Left cardiac atrium (tissue), 4 donors: ENCODE measurements around the gene UBE2G1. TPM values are rescaled to one million over a fixed set of nuclear protein-coding genes. Genes with fewer than 3 reads are reported as not detected.

Source experiments
- ATAC-seq, 2 donors: fragments of 200-7000 bp; cut with Tn5 transposase; one replicate each; pipeline ENCODE4 v1.9.1; 2020; ENCODE audit warnings: mild to moderate bottlenecking in 2 of 2, moderate library complexity in 2 of 2
- DNase-seq: peaks from one replicate; pipeline ENCODE4 v3.0.0-alpha.2; 2020
- intact Hi-C, 2 donors: fragments of 100-400 bp; cut with DNase I; formaldehyde crosslinking; loops; one replicate each; pipeline versions ENCODE4 v1.14.1 to v1.15.1; 2022 to 2023
- total RNA-seq, 2 donors: library from RNA; stranded (reverse); fragmentation: NEBNext Ultra II Directional; extraction: Animal tissue kit (Norgen Biotek cat#: 25700); gene quantifications; one replicate each; pipeline ENCODE4 v1.2.1, GENCODE V29; 2021
- donor health status: DM: no; HTN: yes; CAD: no.
- donor health status: DM: no; HTN: yes; CAD: no; lungs with severe emphysema.
- donor health status: DM: yes; HTN: yes; CAD: no.
- donor health status: Dilated cardiomyopathy.

Gene UBE2G1
- total RNA-seq, 2 donors from 2014 or later, result 52.7 to 53.4 TPM

DNA sequence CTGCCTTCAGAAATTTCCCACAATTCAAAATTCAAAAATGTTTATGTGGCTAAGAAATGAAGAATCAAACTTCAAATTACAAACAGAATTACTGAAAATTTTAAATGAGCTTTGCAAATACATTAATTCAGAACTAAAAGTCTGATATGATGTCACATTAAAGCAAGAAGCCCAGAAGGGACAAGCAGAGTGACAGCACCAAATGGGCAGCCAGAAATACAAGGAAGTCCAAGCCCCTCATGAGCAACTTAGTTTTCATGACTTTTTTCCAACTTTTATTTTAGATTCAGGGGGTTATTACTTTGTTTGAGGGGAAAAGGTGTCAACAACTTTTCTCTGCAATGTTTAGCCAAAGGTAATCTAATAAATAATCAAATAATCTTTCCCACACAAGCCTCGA lies 21.5 kb downstream of the UBE2G1 start:
- no peak for ATAC-seq
- intact Hi-C loops, result no loop called here
- no peak for DNase-seq

DNA sequence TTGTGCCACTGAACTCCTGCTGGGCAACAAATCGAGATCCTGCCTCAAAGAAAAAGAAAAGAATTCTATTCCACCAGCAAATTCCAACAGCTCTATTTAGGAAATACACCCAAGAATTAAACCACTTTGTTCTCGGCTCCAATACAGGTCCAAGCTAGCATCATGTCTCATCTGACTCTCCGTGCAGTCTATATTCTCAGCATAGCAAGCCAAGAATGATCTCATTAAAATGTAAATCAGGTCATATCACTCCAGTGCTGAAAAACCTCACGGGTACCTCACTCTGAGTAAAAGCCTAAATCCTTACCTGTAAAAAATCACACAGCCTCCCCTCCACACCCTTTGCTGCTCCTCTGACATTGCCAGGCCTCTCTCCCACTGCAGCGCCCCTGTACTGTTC lies 23.9 kb downstream of the UBE2G1 start:
- ATAC-seq (peak in 1 of 2 donors; percentile 21), DNase-seq (no peak)
- intact Hi-C loops, result no loop called here

DNA sequence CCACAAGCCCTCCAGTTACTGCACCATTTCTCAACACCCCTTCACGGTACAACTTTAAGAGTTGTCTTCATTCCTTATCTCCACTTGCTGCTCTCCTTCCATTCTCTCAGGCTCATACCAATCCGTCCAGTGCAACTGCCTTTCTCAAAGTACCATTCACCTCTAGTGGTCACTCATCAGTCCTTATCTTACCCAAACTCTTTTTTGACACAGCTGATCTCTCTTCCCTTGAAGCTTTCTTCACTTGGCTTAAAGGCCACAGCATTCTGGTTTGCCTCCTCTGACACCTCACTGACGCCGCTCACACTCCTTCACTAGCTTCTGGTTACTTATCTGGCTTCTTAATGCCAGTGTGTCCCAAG lies 24.9 kb downstream of the UBE2G1 start:
- intact Hi-C loops, result no loop called here
- DNase-seq, result no peak
- ATAC-seq, result peak; percentile 61 to 80

DNA sequence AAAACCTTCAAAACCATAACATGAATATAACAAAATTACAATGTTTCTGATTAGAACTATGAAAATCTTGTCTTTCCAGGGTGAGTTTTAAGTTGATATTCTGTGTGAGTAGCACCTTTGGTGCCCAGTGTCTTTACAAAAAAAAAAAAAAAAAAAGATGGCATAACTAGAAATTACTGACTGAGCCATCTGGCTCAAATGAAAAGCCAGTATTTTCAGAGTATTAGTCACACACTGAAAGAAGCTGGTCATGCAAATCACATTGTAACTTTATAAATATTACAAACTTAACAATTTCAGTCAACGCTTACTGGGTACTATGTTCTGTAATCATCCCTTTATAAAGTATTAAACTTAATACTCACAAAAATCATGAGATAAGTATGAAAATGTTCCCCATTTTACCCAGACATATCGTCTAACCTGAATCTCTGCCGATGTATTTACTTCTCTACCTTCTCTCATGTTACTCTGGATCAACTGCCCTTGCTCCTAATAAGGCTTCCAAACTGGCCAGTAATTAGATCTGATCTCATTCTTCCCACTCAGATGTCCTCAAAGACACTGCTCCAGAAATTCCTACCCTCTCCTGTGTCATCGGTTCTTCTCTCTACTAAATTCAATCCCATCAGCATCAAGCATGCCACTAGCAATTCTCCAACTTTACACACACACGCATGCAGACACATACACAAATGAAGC lies 25.4 kb downstream of the UBE2G1 start:
- DNase-seq (no peak), ATAC-seq (peak in 1 of 2 donors; percentile 19)
- intact Hi-C loops, result no loop called here

DNA sequence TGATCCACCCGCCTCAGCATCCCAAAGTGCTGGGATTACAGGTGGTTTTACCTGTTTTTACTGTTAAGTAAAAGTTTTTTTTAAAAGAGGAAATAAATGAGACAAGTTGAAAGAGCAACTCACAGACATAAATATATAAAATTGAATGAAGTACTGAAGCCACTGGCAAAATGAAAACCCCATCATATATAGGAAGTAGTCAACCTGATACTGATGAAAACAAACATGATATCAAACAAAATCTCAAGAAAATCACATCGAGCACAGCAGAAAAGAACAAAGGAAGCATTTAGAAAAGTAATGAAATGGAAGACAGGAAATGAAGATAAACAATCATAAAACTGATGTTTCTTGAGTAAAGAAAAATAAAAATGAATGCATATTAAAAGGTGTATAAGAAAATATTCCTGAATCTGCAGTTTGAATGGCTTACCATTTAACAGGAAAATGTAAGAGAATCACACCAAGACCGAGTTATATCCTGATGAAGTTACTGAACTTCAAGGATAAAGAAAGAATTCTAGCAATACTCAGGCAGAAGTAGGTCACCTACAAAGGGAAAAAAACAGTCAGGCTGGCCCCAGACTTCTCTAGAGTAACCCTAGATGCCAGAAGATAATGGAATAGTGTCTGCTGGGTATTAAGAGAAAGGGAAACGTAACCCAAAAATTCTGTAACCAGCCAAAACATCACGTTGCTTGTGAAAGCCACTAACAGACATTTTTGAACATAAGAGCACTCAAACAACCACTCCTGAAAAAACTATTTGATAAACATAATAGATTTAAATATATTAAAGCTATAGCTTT lies 31.5 kb downstream of the UBE2G1 start:
- no peak for DNase-seq
- intact Hi-C loops, result no loop called here
- no peak for ATAC-seq

DNA sequence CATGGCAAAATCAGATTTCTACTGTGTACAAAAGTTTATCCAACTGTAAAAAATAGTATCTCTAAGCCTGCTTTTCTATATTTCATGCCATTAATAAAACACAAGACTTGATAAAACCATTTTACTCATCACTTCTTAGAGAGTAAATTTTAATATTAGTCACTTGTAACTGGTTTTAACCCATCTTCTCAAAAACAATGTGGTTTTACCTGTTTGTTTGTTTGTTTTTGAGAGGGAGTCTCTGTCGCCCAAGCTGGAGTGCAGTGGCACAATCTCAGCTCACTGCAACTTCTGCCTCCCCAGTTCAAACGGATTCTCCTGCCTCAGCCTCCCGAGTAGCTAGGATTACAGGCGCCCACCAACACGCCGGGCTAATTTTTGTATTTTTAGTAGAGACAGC lies 32.1 kb downstream of the UBE2G1 start:
- no peak for ATAC-seq
- intact Hi-C loops, result no loop called here

DNA sequence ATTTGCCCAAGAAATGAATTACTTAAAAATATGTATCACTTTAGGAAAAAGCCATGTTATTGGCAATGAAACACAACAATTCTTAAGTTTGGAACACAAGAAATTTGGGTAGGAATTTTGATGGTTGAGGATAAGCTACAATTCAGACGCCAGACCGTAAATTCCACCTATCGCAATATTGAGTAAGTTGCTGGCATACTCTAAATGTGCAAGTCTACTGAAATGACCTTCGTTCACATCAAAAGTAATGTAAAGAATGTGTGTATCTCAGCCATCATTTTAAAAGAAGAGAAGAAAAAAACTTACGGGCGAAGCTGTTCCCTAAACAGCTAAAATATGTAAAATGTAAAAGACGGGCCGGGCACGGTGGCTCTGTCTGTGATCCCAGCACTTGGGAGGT lies 33.4 kb downstream of the UBE2G1 start:
- no peak for DNase-seq

More for the DNA sequence above, 32.1 kb downstream of the UBE2G1 start:
- DNase-seq, result no peak

DNA sequence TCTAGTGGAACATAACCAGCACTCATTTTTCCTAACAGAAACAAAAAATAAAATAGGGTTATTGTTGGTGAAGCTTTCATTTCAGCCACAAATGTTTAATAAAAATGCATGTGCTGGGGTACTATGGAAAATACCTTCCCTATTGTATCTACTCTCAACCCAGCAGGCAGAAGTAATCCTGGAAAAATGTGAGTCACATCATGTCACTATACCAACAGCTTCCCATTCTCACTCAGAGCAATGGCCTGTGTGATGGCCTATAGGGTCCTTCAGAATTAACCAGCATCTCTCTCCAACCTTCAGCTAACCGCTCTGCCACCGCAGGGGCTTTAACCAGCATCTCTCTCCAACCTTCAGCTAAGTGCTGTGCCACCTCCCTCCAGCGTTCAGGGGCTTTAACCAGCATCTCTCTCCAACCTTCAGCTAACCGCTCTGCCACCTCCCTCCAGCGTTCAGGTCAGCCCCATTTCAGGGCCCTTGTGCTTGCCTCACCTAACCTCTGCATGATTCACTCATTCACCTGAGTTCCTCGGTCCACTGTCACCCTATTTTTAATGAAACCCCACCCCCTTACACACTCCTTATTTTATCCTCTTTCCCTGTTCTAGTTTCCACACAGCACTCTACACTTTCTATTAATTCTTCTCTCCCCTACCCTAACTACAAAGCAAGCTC lies 34.0 kb downstream of the UBE2G1 start:
- intact Hi-C loops, result no loop called here
- DNase-seq, result no peak
- ATAC-seq, result no peak

More for the DNA sequence above, 33.4 kb downstream of the UBE2G1 start:
- intact Hi-C loops, result no loop called here
- ATAC-seq, result no peak

DNA sequence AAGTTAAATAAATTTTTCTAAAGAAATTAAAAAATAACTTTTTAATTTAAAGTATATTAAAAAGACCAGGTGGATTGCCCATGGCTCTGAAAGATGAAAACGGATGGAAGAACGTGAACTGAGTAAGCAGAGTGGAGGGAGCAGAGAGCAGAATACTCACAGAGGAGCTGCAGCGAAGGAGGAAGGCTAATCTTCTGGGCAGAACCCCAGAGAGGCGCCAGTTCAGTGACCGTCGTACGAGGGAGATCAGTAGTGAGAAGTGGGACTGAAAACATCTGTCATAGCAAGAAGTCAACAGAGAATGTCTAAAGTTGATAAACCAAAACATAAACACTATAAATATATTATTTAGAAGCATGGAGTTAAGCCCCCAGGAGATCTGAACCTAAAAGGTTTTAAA lies 34.9 kb downstream of the UBE2G1 start:
- intact Hi-C loops, result no loop called here
- DNase-seq (no peak), ATAC-seq (no peak)

DNA sequence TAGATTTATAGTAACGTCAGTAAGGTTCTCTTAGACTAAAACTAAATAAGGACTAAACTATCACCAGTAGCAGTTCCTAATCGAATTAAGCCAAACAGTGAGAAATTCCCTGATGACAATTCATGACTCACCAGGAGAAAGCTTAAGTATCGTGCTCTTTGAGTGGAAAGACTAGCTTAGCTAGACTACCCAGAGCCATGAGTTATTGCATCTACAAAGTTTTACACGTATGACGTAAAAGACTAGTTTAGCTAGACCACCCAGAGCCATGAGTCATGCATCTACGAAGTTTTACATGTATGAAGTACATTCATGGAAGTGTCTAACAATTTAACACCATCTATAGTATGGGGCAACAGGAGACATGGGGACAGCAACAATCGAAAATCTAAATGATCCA lies 36.6 kb downstream of the UBE2G1 start:
- ATAC-seq, result peak in 1 of 2 donors; percentile 50
- no peak for DNase-seq
- intact Hi-C loops, result no loop called here

DNA sequence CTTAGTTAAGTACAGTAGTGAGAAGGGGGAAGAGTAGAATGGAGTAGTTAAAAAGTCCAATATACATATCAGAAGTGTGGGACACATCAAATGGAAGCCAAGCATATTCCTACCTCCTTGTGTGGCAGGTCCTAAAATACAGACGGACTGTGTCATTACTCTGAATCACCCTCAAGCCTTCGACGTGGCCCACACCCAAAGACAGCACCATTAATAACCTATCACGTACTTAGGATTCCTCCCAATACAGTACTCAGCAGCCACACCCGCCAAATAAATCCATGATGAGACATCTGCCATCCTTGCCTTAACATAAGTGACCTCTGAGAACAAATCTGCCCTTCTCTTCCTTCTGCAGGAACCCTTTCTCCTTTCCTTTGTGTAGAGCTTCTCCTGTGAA lies 38.9 kb downstream of the UBE2G1 start:
- DNase-seq (no peak), ATAC-seq (peak; percentile 59 to 88)
- intact Hi-C loops, result no loop called here

DNA sequence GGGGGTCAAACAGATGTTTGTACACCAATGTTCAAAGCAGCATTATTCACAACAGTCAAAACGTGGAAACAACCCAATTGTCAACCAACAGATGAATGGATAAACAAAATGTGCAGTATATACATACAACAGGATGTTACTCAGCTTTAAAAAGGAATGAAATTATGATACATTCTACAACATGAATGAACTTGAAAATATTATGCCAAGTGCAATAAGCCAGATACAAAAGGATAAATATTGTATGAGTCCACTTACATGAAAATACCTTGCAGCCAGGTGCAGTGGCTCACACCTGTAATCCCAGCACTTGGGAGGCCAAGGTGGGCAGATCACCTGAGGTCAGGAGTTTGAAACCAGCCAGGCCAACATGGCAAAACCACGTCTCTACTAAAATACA lies 39.9 kb downstream of the UBE2G1 start:
- ATAC-seq (no peak), DNase-seq (no peak)
- intact Hi-C loops, result no loop called here

DNA sequence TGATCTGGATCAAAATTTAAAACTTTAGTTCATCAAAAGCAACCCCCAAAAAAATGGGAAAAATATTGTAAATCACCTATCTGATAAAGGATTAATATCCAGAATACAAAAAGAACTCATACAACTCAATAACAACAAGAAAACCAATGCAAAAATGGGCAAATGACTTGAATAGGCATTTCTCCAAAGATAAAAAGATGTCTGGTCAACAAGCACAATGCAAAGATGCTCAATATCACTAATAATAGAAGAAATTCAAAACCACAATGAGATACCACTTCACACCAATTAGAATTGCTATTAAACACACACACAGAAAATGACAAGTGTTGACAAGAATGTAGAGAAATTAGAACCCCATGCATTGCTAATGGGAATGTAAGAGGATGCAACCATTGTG lies 40.4 kb downstream of the UBE2G1 start:
- intact Hi-C loops, result no loop called here
- DNase-seq (no peak), ATAC-seq (no peak)

DNA sequence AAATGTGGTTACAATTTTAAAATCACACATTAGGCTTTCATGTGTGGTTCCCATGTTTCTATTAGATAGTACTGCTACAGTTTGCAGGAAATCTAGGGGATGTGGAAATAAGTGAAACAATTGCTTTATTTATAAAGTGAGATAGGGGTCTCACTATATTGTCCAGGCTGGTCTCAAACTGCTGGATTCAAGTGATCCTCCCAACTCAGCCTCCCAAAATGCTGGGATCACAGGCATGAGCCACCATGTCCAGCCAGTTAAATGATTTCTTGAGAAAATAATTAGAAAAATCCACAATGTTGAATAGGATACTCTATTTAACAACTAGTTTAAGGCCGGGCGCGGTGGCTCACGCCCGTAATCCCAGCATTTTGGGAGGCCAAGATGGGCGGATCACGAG lies 42.0 kb downstream of the UBE2G1 start:
- DNase-seq (no peak), ATAC-seq (no peak)
- intact Hi-C loops, result no loop called here

DNA sequence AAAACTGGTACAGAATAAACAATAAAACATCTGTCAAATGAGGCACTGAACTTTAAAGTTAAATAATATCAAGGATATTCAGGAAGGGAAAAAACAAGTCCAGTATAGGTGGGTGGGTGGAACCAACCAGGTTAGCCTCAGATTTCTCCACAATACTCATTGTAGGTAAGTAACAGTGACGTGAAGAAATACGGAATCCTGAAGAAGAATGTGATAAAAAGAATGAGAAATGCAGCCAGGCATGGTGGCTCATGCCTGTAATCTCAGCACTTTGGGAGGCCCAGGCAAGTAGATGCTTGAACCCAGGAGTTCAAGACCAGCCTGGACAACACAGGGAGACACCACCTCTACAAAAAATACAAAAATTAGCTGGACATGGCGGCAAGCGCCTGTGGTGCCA lies 47.3 kb downstream of the UBE2G1 start:
- ATAC-seq (no peak), DNase-seq (no peak)
- intact Hi-C loops, result no loop called here

DNA sequence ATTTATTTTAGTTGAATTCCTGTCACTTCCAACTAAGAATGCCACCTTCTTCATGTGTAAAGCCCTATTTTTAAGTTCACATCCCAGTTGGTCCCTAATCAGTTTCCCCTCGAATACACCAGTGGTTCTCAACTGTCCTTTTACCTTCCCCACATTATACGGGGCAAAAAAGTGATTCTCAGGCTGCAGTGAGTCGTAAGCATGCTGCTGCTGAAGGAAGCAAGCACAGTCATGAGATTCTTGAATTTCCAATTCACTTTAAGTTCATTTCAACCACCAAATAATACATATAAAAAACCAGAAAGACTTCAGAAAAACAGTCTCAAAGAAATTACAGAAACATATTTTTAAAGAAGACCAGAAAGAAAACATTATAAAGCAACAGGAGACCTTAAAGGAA lies 47.9 kb downstream of the UBE2G1 start:
- DNase-seq, result no peak
- intact Hi-C loops, result no loop called here
- ATAC-seq, result no peak

DNA sequence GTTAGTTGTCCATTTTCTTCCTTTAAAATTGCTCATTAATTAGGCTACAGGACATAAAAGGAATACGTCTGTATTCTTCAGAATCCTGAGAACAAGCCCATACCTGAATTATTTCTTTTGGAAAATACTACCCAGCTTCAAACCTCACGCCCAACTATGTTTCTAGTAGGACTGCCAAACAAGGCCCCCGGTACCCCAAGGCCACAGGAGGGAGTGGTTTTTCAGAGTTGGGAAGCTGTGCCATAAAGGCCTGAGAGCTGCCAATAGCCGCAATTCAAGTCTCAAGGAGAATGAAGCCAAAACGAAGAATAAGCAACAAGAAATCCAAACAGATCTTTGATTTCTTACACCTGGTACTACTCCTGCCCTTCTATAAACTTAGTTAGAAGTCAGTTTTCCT lies 48.3 kb downstream of the UBE2G1 start:
- peak in 1 of 2 donors; percentile 37 for ATAC-seq
- no peak for DNase-seq

DNA sequence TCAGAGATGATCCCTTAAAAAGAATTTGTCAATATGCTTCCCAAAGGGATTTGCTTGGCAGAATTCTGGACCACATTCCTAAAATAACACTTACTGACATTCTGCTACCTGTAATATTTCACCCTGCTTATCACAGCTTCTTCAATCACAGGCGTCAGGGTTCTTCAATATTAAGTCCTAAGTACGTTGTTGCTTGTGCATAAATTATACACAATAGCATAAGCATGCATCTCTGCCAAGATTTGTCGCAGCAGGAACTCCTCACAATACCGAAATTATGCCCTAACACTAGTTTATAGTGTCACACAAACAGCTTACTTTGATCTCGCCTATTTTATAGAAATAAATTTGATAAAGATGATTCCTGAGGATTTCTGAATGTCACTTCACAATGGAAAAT lies 48.9 kb downstream of the UBE2G1 start:
- DNase-seq (no peak), ATAC-seq (no peak)
- intact Hi-C loops, result no loop called here

More for the DNA sequence above, 48.3 kb downstream of the UBE2G1 start:
- intact Hi-C loops, result no loop called here

DNA sequence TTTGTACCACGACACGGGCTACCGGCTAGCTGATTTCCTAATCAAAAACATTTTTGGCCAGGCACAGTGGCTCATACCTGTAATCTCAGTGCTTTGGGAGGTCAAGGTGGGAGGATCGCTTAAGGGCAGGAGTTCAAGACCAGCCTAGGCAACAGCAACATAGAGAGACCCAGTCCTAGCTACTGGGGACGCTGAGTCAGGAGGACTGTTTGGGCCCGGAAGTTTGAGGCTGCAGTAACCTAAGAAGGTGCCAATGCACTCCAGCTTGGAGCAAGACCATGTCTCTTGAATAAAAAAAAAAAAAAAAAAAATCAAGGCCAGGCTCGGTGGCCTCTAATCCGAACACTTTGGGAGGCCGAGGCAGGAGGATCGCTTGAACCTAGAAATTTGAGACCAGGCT lies 49.8 kb downstream of the UBE2G1 start:
- DNase-seq (no peak), ATAC-seq (no peak)
- intact Hi-C loops, result no loop called here

DNA sequence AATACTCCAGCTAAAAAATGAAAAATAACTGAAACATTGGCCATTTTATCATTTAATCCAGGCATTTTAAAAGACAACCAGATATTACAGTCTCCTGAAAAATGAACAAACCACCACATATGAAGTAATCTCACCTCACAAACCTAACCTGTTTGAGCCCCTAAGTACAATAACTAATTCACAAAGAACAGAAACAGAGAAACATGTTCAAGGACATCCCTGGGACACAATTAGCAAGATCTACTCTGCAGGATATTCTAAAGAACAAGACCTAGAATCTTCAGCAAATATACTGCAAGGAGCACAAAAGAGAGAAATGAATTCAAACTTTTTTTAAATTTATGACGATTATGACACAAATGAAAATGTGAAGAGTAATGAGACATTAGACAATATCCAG lies 51.9 kb downstream of the UBE2G1 start:
- ATAC-seq, result no peak
- intact Hi-C loops, result loop anchor here in 1 of 2 donors (5.0 kb wide), 1 partner anchor 48 kb away; no protein-coding TSS in a partner anchor

More for the DNA sequence above, 51.9 kb downstream of the UBE2G1 start:
- no peak for DNase-seq
